GDM1 (cell line): ENCODE measurements around the gene LMX1A.

Experiments used
- DNase-seq: peaks from one replicate; lab custom pipeline; 2025; lab: John Stamatoyannopoulos, UW

The LMX1A gene

DNA sequence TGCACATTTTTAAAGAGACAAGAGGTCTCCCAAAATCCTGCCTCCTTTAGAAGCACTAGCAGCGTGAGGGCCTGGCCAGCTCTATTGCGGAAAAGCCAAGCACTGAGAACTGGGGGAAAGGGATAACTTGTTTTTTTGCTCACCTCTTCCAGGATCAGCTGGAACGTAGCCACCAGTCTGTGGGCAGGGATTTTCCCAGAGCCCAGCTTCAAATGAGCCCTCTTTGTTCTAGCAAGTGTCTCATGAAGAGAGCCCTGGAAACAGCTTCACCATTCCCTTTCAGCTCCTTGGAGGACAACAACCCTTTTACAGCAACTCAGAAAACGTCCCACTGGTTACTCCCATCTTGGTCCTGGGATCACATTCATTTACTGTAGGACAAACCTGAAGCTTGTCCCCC, 195.4 kb downstream of the LMX1A start:
- no peak for DNase-seq

DNA sequence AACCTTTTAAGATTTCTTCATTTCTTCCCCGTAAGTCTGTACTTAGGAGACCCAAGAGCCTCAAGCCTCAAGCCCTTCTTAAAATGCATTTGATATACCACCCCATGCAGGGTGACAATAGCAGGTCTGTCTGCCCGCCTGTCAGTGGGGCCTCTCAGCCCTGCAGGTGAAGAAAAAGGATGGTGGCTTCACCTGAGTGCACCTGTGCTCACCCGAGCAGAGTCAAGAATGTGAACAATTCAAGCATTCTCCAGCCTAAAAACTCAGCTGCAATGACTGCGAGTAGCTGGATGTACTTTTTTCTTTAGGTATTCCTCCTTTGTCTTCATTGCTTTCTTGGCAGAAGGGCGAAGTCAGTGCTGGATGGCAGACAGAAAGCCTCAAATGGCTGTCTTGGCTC, 203.3 kb downstream of the LMX1A start:
- DNase-seq = no peak

DNA sequence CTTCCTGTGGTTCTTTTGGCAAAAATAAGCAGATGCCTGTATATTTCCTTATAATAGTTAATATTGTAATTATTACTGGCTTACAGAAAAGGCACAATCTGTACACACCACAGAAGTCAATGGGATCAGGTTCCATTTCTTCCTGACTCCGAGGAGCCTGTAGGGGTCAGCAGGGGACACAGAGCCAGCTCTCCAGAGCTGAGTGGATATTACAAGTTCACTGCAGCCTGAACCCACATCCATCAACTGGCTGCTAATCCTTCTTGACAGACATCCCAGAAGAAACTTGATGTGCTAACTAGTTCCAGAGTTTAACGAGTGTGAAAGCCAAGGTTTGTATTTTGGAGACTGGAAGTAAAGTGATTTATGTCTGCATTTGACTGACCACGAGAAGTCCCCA, 203.8 kb downstream of the LMX1A start:
- DNase-seq = no peak

DNA sequence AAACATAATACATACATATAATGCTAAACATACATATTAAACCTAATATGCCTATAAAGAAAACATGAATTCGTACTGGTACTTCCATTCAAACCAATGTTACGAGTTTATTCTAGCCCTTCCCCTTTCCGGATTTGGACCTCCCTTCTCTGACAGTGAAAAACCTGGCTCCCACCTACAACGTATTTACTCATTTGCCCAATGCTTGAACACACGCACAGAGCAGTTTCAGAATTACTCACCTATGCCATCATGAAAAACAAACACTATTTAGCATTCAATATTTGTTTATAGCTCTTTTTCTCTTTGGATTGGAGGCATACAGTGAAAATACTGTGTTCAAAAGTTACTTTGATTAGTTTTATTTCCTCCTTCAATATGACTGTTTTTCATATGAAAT, 204.4 kb downstream of the LMX1A start:
- no peak for DNase-seq
